HG02642 (cell line): ENCODE data around the gene DLX3.

ENCODE experiments used
- ATAC-seq: cut with Tn5 transposase; IDR thresholded peaks from one replicate; pipeline ENCODE4 v1.9.1; 2021; ENCODE audit warnings: mild to moderate bottlenecking; ENCODE audit not compliant: unreplicated experiment, poor library complexity

DLX3 gene

GRCh38 chr17:50026046-50026675 lies 31.1 kb upstream of the DLX3 start:
- ATAC-seq: no peak

DNA sequence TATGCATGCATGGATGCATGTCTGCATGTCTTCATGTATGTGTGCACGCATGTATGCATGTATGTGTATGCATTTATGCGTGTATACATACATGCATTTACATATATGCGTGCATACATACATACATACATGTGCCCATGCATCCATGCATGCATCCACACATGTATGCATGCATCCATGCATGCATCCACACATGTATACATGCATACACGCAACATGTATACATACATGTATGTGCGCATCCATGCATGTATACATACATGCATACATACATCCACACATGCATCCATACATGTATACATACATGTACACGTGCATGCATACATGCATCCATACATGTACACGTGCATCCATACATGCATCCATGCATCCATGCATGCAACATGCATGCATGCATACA lies 29.8 kb upstream of the DLX3 start:
- no peak for ATAC-seq

DNA sequence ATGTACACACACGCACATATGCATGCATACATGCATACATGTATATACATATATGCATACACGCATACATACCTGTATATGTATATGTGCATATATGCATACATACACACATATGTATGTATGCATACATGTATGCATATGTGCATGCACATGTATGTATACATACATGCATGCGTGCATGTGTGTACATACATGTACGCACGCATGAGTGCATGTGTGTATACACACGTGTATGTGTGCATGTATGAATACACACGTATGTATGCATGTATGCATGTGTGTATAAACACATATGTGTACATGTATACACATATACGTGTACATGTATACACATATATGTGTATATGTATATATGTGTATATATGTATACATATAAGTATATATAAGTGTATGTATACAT lies 28.5 kb upstream of the DLX3 start:
- ATAC-seq: no peak

DNA sequence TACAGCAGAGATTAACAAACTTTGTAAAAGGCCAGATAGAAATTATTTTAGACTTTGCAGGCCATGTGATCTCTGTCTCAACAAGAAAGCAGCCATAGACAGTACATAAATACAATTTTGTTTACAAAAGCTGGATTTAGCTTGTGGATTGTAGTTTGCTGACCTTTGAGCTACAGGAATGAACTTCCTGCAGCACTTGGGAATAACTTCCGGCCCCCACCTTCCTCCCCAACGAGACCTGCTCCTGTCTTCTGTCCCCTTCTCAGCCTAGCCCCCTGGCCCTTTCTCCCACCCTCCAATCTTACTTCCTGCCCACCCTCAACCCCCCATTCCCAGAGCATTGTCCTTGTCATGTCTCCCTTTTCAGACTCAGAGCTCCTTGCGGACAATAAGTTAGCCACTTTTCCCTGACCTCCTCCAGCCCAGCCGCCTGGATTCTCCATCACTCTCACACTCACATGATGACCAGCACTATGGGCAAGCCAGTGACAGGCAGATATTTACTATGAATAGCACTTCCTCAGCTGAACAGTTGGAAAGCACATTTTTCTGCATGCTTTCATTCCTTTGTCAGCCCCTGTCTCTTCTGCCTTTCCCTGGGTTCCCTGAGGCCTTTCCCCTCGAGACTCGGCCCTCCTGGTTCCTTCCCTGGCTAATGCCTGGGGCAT lies 27.6 kb upstream of the DLX3 start:
- no peak for ATAC-seq

DNA sequence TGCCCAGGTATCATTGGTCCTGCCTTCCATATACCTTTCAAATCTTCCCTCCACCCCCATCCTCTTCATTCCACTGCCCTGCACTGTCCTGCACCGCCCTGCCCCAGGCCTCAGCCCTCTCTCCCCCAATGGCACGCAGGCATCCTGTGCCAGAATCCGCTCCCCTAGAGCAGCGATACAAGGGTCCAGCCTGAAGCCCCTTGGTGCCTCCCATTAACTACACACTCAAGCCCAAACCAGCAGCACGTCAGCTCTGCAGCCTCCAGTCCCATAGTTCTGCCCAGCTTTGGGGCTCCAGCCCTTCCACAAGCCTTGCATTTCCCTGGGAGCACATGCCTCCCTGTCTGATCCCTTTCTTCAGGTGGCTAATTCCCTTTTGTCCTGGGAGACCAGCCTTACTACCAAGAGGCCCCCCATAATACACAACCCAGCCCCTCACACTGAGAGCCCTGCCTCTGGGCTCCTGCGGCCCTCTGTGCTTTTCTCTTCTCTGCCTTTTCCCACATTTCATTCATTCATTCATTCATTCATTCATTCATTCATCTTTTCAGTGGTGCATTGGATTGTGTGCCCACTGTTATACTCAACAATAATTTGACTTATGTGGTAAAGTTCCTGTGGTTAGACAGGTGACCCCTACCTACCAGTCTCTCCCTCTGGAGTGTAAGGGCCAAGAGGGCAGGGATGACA lies 26.8 kb upstream of the DLX3 start:
- no peak for ATAC-seq

GRCh38 chr17:50020841-50021599 lies 26.0 kb upstream of the DLX3 start:
- no peak for ATAC-seq

- no peak for ATAC-seq
Observed at GRCh38 chr17:50018909-50019308, 23.9 kb upstream of the DLX3 start.

DNA sequence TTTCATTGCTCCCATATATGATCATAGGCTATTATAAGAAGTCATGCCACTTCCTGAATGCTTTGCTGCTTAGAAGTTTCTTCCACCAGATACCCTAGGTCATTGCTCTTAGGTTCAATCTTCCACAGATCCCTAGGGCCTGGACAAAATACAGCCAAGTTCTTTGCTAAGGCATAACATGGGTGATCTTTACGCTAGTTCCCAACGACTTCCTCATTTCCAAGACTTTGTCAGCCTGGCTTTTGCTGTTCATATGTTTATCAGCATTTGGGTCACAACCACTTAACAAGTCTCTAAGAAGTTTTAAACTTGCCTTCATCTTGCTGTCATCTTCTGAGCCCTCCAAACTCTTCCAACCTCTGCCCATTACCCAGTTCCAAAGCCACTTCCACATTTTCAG lies 20.1 kb upstream of the DLX3 start:
- no peak for ATAC-seq

DNA sequence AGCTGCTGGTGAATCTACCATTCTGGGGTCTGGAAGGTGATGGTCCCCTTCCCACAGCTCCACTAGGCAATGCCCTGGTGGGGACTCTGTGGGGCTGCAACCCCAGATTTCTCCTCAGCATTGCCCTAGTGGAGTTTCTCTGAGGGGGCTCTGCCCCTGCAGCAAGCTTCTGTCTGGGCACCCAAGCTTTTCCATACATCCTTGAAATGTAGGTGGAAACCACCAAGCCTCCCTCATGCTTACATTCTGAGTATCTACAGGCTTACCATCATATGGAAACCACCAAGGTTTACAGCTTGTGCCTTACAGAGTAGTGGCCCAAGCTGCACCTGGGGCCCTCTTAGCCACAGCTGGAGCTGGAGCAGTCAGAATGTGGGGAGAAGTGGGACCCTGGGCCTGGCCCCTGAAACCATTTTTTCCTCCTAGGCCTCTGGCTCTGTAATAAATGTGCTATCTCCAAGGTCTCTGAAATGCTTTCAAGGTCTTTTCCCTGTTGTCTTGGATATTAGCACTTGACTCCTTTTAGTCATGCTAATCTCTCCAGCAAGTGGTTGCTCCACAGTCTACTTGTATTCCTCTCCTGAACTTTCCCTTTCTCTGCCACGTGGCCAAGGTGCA lies 19.6 kb upstream of the DLX3 start:
- no peak for ATAC-seq

GRCh38 chr17:50013079-50013478 lies 18.1 kb upstream of the DLX3 start:
- ATAC-seq: no peak

DNA sequence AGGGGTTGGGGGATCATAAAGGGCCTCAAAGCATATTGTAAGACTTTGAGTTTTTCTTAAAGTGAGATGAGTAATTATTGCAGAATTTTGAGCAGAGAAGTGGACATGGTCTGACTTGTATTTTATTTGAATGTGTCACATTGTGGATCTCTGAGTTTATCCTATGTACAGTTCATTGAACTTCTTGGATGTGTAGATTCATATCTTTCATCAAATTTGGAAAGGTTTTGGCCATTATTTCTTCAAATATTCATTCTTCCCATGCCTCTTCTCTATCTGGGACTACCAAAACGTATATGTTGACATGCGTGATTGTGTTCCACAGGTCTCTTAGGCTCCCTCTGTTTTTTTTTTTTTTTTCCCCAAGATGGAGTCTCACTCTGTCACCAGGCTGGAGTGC lies 14.3 kb upstream of the DLX3 start:
- ATAC-seq: no peak

DNA sequence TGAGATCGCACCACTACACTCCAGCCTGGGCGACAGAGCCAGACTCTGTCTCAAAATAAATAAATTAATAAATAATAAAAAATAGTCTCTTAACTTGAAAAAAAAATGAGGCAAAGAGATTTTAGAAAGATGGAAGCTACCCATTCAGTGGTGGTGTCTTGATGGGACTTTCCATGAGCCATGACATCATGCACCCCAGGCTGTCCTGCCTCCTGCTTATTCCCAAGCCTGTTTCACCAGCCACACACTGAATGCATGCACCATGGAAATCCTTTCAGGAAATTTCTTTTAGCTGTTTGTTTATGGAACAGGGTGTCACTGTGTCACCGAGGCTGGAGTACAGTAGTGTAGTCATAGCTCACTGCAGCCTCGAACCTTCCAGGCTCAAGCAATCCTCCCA lies 8.9 kb upstream of the DLX3 start:
- ATAC-seq: no peak

- ATAC-seq: no peak
Observed at GRCh38 chr17:49998836-49999511, 4.0 kb upstream of the DLX3 start.

DNA sequence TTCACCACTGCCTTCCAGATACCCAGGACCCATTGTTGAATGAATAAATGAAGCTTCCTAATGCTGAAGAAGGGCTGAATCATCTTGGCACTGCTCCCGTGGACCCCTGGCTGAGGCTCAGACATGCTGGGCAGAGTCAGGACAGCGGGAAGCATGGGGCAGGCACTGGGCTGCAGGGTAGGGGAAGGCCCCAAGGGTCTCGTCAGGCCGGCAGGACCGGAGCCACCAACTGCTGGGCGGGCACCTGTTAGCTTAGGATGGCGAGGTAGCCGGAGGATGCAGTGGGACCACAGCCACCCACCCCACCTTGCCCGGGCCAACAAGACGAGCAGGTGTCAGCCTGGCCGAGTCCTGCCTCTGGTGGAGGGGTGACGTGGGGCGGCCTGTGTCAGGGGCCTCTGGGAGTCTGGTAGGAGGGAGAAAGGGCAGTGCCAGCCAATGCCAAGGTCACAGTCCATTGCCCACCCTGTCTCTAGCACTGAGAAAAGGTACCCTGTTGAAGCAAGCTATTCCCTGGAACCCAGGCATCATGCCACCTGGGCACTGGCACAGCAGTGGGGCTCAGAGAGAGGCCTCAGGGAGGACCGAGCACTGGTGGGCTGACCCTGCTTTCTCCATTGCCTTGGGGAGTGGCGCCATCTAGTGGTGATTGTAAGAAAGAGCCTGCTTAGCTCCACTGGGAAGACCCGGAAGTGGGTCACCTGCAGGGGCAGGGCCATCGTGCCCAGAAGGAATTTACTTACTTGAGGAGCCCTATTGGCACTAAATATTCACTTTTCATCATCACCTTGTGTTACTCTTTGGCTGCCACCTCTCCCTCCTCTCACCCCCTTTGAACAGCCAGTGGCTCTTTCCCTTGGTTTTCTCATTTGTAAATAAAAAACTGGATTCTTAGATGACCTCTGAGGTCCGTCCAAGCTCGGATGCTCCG lies 3.0 kb upstream of the DLX3 start:
- ATAC-seq: peak; percentile 79

DNA sequence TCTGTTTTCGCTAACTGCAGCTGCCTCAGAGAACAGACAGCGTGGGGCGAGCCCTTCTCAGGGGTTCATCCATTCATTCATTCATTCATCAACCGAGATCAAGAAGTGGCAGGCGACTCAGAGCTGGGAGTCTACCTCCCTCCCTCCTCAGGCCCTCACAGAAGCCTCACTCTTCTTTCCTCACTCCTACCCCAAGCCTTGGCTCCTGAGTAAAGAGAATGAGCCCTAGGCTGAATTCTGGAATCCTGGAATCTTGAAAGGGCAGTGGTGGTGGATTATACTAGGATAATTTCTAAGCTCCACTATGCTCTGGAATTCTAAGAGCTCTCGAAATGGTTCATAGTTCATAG lies 2.3 kb upstream of the DLX3 start:
- no peak for ATAC-seq

DNA sequence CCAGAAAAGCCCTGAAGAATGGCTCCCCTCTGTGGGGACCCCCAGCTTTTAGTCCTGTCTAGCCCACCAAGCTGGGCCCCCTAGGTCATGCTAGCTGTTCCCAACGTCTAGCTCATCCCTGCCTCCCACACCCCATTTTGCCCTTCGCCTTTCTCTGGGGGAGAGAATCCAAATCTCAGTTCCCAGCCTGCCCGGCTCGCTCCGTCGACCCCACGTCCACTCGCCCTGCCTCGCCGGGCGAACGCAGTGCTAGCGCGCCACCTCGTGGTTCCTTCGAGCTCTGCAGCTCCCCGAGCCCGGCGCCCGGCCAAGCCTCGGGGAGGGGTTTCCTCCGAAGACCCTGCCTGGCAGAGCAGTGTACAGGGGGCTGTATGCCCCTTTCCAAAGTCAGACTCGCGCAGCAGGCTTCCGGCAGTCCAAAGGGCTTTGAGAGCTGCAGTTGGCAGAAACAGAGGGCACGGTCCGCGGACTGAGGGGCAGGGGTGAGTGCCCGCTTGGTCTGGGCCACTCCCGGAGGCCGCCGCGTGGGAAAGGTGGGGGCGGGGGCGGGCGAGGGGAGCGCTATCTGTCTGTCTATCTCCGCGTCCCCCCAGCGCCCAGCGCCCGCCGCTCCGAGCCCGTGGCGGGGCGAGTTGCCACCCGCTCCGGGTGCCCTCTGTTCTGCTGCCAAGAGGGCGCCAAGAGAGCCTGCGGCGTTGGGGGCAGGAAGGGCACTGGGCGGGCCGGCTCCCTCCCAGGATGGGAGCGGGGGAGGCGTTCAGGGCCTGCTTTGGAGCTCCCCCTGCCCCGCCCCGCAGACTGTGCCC lies 1.7 kb upstream of the DLX3 start:
- no peak for ATAC-seq

DNA sequence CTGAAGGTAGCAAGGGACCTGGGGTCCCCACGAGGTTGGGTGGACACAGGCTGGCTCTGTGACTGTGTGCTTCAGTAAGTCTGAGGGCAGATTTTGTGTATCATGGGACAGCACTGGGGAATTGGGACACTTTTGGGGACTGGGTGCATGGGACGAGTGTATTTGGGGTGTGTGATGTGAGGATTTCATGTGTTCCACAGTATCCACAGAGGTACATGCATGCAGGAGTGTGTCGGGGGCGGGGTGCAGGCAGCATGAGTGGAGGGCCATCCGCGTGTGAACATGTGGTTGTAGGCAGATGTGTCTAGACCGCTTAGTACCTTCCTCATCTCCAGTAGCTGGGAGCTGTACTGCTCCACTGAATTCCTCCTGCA lies 1.1 kb upstream of the DLX3 start:
- ATAC-seq: no peak
